ENCODE data around the gene C2CD4C.
"Not testable (repeated sequence)": the region's sequence is repeated elsewhere in the genome, so short reads cannot be mapped to it uniquely, and the experiment has no call there.

C2CD4C gene

GRCh38 chr19:418761-419671 lies 10.1 kb upstream of the C2CD4C start:
- in situ Hi-C loops (cut with MboI; ENCODE audit: low sequenced_read_pairs): no loop called here

DNA sequence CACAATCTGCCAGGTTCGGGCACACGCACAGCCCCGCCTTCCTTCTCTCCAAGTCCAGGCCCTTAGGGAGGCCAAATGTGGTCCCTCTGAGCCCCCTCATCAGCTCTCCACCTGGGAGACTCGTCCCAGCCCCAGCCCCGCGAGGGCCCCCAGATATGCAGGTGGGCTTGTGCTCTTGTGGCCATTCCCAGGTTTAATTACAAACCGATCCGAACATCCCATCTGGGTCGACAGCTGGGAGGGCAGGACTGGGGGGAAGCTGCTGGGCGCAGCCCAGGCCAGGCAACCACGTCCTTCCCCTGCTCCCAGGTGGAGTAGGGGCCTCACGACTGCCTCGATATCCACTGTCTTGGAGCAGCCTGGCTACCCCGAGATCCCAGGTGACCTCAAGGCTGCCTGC lies 7.5 kb upstream of the C2CD4C start:
- in situ Hi-C loops (cut with MboI; ENCODE audit: low sequenced_read_pairs): no loop called here

GRCh38 chr19:415292-415691 lies 6.3 kb upstream of the C2CD4C start:
- in situ Hi-C loops (cut with MboI; ENCODE audit: low sequenced_read_pairs): no loop called here

DNA sequence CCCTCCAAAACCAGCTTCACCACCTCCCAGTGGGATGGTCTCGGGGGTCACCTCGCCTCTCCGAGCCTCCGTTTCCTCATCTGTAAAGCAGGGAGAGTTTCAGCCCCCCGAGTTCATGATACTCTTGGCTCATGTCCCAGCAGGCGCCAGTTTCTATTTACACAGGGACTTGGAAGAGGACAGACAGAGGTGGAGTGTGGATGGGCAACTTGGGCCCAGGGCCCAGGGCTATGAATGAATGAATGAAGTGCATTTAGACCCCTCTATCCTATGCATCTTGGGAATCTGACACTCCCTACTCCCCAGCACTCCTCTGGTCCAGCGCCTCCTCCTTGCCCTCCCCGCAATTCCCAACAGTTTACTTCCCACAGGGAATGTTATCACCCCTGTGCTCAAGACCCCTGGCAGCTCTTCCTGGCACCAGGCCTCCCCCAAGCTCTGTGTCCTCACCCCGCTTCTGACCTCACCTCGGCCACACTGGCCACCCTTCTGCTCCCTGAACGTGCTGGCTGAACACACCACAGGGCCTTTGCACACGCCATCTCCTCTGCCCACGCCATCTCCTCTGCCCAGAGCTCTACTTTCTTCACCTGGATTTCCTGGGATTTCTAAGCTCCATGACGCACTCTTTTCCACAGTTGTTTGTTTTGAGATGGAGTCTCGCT lies 4.9 kb upstream of the C2CD4C start:
- in situ Hi-C loops (cut with MboI; ENCODE audit: low sequenced_read_pairs): no loop called here

DNA sequence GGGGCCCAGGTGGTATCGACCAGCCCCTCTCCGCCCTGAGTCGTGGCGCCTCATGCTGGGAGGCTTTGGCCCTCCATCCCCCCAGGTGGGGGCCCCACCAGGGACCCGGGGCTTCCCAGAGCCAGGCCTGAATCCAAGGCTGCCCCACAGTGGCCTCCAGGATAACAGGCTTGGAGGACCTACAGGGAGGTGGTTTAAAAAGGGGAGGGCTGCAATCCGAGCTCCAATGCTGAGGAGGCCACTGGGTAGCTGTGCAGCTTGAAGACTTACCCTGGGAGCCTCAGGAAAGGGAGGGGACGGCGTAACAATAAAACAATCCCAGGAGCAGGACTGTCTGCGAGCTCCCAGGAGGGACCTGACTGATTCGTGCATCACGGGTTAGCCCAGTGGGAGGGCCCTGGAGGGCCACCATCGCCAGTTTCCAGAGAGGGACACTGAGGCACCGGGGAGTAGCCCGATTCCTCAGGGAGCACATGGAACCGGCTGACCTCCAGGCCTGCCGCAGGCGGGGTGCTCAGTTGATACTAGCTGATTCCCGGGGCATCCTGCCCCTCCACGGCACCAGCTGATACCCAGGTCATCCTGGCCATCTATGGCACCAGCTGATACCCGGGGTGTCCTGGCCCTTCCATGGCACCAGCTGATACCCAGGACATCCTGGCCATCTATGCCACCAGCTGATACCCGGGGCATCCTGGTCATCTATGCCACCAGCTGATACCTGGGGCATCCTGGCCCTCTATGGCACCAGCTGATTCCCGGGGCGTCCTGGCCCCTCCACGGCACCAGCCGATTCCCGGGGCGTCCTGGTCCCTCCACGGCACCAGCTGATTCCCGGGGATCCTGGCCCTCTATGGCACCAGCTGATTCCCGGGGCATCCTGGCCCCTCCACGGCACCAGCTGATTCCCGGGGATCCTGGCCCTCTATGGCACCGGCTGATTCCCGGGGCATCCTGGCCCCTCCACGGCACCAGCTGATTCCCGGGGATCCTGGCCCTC lies 3.7 kb upstream of the C2CD4C start:
- in situ Hi-C loops (cut with MboI; ENCODE audit: low sequenced_read_pairs): no loop called here

- in situ Hi-C loops (cut with MboI; ENCODE audit: low sequenced_read_pairs): no loop called here
Measured at GRCh38 chr19:411723-412355, 2.9 kb upstream of the C2CD4C start.

DNA sequence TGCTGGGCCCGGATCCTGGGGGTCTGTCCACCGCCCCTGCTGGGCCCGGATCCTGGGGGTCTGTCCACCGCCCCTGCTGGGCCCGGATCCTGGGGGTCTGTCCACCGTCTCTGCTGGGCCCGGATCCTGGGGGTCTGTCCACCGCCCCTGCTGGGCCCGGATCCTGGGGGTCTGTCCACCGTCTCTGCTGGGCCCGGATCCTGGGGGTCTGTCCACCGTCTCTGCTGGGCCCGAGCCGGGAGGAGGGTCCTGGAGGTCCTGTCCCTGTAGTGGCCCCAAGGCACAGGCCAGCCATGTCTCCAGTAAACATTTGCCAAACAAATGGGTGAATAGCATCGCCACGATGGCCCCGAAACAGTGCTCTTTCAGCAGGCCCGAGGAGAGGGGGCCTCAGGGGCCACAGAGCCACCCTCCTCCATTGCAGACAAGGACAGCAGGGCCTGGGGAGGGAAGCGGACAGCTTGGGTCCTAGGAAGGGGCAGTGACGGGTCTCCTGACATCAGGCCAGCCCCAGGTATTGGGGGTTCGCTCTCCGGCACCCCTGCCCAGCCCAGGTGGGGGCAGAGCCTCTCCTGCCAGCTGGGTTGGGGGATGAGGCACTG lies 2.3 kb upstream of the C2CD4C start:
- in situ Hi-C loops (cut with MboI; ENCODE audit: low sequenced_read_pairs): not testable (repeated sequence)

DNA sequence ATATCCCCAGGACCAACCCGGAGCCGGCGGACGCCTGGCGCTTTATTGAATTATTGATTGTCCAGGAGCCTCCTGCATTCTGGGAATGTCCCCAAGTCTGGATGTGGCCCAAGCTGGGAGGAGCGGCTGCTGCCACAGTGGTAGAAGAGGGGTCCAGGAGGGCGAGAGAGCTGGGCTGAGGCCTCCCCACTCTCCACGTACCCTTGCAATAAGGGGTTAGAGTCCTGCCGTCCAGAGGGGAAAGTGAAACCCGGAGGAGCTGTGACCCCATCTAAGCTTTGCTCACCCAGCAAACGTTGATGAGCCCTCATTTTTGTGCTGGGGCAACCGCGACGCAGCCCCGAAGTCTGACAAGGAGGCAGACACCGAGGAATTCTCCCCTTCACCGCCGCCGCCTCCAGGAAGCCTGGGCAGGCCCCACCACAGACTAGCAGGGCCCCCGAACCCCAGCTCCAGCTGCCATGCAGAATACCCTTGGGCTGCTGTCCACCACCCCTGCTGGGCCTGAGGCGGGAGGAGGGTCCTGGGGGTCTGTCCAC lies 1.4 kb upstream of the C2CD4C start:
- in situ Hi-C loops (cut with MboI; ENCODE audit: low sequenced_read_pairs): no loop called here

DNA sequence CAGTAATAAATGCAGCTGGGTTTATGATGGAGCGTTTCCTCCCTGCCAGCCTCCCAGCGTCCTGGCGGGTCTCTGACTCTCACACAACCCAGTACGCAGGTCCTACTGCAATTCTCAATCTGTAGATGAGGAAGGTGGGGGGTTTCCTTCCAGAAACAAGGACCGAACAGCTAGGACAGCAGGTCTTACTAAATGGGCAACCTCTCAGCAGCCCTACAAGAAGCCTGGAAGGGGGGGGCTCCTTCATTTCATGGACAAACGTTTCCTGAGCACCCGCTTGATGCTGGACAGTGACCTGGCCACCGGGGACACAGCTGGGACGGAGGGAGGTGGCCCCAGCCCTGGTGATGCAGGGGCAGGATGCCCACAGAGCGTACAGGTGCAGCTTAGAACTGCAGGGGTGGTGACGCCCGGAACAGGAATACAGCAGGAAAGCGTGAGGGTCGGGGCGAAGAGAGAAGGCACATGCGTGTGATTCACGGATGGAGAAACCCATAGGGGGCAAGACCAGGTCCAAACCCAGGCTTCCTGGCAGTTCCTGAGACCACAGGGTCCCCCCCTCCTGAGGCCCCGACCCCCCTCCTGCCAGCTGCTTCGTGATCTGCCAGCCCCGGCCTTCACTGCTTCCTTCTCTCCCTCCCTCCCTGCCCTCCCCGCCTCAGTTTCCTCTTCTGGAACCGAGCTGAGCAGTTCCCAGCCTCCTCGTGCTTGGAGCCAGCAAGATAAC lies 732 bp upstream of the C2CD4C start:
- in situ Hi-C loops (cut with MboI; ENCODE audit: low sequenced_read_pairs): no loop called here

GRCh38 chr19:408441-408901 lies 476 bp downstream of the C2CD4C start:
- in situ Hi-C loops (cut with MboI; ENCODE audit: low sequenced_read_pairs): no loop called here

- in situ Hi-C loops (cut with MboI; ENCODE audit: low sequenced_read_pairs): no loop called here
Measured at GRCh38 chr19:407511-408440, 1.2 kb downstream of the C2CD4C start.

- in situ Hi-C loops (cut with MboI; ENCODE audit: low sequenced_read_pairs): no loop called here
Measured at GRCh38 chr19:406971-407510, 1.9 kb downstream of the C2CD4C start.

GRCh38 chr19:406135-406781 lies 2.7 kb downstream of the C2CD4C start:
- in situ Hi-C loops (cut with MboI; ENCODE audit: low sequenced_read_pairs): no loop called here

- in situ Hi-C loops (cut with MboI; ENCODE audit: low sequenced_read_pairs): no loop called here
Measured at GRCh38 chr19:405121-405965, 3.6 kb downstream of the C2CD4C start.

DNA sequence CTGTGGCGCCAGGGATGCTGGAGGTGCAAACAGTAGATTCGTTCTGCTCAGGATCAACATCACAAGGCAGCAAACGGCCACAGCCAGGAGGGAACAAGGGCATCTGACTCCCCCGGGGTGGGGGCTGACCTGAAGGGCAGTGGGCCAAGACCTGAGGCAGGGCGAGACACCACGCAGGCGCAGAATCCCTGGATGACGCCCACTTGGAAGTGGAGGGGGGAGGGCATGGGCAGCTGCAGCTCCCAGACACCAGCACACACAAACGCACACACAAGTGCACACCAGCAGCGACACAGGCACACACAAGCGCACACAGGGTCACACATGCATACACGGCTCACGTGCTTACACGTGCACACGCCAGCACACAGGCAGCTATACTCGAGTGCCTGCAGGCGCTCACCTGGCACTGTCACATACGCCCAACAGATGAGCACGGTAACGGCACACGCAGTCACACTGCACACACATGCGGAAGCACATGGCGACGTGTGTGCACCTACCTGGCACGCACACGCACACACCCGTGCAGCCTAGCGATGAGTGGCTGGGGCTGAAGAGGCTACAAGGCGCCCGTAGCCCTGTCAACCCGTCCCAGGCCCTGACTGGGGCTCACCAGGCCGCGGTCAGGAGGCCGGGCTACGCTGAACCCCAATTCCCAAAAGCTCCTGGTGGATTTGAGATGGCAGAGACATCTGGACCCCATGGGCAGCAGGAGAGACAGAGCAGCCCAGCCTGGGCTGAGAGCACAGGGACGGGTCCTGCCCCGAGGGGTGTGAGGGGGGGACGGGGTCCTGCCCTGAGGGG lies 5.5 kb downstream of the C2CD4C start:
- in situ Hi-C loops (cut with MboI; ENCODE audit: low sequenced_read_pairs): no loop called here

- in situ Hi-C loops (cut with MboI; ENCODE audit: low sequenced_read_pairs): no loop called here
Measured at GRCh38 chr19:402786-403185, 6.2 kb downstream of the C2CD4C start.

All from HL-60/S4 (cell line).